ENCODE data around the gene RAB13. TPM values are rescaled to one million over a fixed set of nuclear protein-coding genes. Genes with fewer than 3 reads are reported as not detected.

RAB13 gene
- total RNA-seq, 1 experiment from 2014 or later = 70.6 TPM

DNA sequence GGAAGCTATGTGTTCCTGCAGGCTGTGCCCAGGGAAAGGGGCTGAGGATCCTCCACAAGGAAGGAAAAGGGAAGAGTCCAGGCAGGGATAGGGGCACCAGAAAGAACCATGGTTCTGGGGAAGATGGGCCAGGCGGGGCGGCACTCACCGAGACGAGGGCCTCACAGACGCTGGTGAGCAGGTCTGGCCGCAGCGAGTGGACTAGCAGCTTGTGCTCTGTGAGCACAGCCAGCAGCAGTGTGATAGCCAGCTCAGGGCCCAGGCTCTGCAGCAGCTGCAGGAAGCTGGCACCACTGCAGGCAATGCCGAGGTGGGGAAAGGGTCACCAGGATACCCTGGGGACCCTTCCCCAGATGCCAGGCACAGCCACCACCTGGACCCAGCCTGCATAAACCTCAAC lies 45.4 kb downstream of the RAB13 start:
- TF ChIP-seq POLR2AphosphoS5 (IDR thresholded peaks at IDR 0.05; ENCODE audit: low read depth, low read length) = no peak
- TF ChIP-seq, protein P1, sequence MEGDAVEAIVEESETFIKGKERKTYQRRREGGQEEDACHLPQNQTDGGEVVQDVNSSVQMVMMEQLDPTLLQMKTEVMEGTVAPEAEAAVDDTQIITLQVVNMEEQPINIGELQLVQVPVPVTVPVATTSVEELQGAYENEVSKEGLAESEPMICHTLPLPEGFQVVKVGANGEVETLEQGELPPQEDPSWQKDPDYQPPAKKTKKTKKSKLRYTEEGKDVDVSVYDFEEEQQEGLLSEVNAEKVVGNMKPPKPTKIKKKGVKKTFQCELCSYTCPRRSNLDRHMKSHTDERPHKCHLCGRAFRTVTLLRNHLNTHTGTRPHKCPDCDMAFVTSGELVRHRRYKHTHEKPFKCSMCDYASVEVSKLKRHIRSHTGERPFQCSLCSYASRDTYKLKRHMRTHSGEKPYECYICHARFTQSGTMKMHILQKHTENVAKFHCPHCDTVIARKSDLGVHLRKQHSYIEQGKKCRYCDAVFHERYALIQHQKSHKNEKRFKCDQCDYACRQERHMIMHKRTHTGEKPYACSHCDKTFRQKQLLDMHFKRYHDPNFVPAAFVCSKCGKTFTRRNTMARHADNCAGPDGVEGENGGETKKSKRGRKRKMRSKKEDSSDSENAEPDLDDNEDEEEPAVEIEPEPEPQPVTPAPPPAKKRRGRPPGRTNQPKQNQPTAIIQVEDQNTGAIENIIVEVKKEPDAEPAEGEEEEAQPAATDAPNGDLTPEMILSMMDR (IDR thresholded peaks at IDR 0.05) = no peak
- TF ChIP-seq, protein P2, sequence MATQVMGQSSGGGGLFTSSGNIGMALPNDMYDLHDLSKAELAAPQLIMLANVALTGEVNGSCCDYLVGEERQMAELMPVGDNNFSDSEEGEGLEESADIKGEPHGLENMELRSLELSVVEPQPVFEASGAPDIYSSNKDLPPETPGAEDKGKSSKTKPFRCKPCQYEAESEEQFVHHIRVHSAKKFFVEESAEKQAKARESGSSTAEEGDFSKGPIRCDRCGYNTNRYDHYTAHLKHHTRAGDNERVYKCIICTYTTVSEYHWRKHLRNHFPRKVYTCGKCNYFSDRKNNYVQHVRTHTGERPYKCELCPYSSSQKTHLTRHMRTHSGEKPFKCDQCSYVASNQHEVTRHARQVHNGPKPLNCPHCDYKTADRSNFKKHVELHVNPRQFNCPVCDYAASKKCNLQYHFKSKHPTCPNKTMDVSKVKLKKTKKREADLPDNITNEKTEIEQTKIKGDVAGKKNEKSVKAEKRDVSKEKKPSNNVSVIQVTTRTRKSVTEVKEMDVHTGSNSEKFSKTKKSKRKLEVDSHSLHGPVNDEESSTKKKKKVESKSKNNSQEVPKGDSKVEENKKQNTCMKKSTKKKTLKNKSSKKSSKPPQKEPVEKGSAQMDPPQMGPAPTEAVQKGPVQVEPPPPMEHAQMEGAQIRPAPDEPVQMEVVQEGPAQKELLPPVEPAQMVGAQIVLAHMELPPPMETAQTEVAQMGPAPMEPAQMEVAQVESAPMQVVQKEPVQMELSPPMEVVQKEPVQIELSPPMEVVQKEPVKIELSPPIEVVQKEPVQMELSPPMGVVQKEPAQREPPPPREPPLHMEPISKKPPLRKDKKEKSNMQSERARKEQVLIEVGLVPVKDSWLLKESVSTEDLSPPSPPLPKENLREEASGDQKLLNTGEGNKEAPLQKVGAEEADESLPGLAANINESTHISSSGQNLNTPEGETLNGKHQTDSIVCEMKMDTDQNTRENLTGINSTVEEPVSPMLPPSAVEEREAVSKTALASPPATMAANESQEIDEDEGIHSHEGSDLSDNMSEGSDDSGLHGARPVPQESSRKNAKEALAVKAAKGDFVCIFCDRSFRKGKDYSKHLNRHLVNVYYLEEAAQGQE (IDR thresholded peaks at IDR 0.05; ENCODE audit: insufficient read depth in 1 of 2, low read depth in 2 of 2, low read length in 1 of 2) = no peak
- intact Hi-C loops (cut with micrococcal nuclease; ENCODE audit: unreplicated experiment) (no loop called here), in situ Hi-C loops (cut with HindIII; ENCODE audit: low pct_unique_long_range_greater_than_20kb, low sequenced_read_pairs) (no loop called here)
- no peak overlapping the region for H3K27ac ChIP-seq (ENCODE audit: low read length)
- no TSS peak for BruUV-seq (replicated peaks)
- ChIA-PET CTCF (interaction anchor here (0.6 kb wide), 1 partner anchor 117 kb away, joined by 3 read pairs; no protein-coding TSS in a partner anchor), POLR2A (interaction anchor here (0.5 kb wide), 1 partner anchor 628 kb away, joined by 4 read pairs; no protein-coding TSS in a partner anchor)
- H3K36me3 ChIP-seq (ENCODE audit: control insufficient read depth, insufficient read depth, low read length) = 0 out of 2 replicates have a peak, but pooled peaks cover 5% of the 10 kb centered on the region
- no peaks in the 10 kb centered on the region for H3K27me3 ChIP-seq (ENCODE audit: control insufficient read depth, insufficient read depth, low read length)
- H3K4me3 ChIP-seq (ENCODE audit: low read depth in 2 of 2, low read length in 2 of 2) = no peak overlapping the region
- DNase-seq (ENCODE audit: low read depth, low spot score) = no peak
- H3K9me3 ChIP-seq (ENCODE audit: control insufficient read depth, insufficient read depth, low read depth, low read length) = no peaks in the 10 kb centered on the region
- H3K4me1 ChIP-seq (ENCODE audit: control insufficient read depth, insufficient read depth, low read length) = peaks cover 7% of the 10 kb centered on the region; the same call in 1 of the 2 replicates
- ATAC-seq = no peak

DNA sequence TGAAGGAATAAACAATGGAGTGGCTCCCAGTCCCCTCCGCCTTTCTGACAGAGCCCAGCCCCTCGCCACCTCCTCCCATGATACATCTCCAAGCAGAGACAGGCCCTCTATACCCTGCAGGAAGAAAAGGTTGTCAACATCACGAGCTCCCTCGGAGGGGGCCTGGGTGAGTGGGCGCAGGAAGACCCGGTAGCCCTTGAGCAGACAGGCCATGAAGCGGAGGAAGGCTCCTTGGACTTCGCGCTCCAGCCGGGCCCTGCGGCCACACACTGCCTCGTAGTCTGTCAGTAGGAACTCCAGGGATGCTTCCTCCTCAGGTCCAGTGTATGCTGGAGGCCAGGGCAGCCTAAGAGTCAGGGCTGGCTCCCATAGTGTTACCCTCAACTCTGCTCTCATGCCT lies 46.7 kb downstream of the RAB13 start:
- Histone ChIP-seq H3K27ac (ENCODE audit: low read length) (no peak overlapping the region), H3K4me3 (ENCODE audit: low read depth in 2 of 2, low read length in 2 of 2) (no peak overlapping the region), H3K9me3 (ENCODE audit: control insufficient read depth, insufficient read depth, low read depth, low read length) (no peaks in the 10 kb centered on the region), H3K4me1 (ENCODE audit: control insufficient read depth, insufficient read depth, low read length) (no peaks in the 10 kb centered on the region), H3K27me3 (ENCODE audit: control insufficient read depth, insufficient read depth, low read length) (no peaks in the 10 kb centered on the region), H3K36me3 (ENCODE audit: control insufficient read depth, insufficient read depth, low read length) (0 out of 2 replicates have a peak, but pooled peaks cover 6% of the 10 kb centered on the region)
- TF ChIP-seq, protein P1 (IDR thresholded peaks at IDR 0.05) = no peak
- TF ChIP-seq TCF7L2 (IDR thresholded peaks at IDR 0.05; ENCODE audit: low read depth, low read length) (no peak), SIN3A (IDR thresholded peaks at IDR 0.05; ENCODE audit: borderline replicate concordance, insufficient read depth, low read depth, low read length) (no peak), POLR2AphosphoS5 (IDR thresholded peaks at IDR 0.05; ENCODE audit: low read depth, low read length) (no peak)
- TF ChIP-seq, protein P2 (IDR thresholded peaks at IDR 0.05; ENCODE audit: insufficient read depth in 1 of 2, low read depth in 2 of 2, low read length in 1 of 2) = no peak
- ATAC-seq (no peak), DNase-seq (ENCODE audit: low read depth, low spot score) (no peak)
- no TSS peak for BruUV-seq (replicated peaks)
- CTCF ChIA-PET = no interaction called here
- in situ Hi-C loops (cut with HindIII; ENCODE audit: low pct_unique_long_range_greater_than_20kb, low sequenced_read_pairs) (no loop called here), intact Hi-C loops (cut with micrococcal nuclease; ENCODE audit: unreplicated experiment) (no loop called here)
- POLR2A ChIA-PET = interaction anchor here (0.8 kb wide), 1 partner anchor 16 kb away, joined by 3 read pairs; no protein-coding TSS in a partner anchor
